HG03196 (cell line): ENCODE data around the gene MAGI1.

Experiments
- ATAC-seq: cut with Tn5 transposase; IDR thresholded peaks from one replicate; pipeline ENCODE4 v1.9.1; 2021; ENCODE audit not compliant: unreplicated experiment

Gene MAGI1

DNA sequence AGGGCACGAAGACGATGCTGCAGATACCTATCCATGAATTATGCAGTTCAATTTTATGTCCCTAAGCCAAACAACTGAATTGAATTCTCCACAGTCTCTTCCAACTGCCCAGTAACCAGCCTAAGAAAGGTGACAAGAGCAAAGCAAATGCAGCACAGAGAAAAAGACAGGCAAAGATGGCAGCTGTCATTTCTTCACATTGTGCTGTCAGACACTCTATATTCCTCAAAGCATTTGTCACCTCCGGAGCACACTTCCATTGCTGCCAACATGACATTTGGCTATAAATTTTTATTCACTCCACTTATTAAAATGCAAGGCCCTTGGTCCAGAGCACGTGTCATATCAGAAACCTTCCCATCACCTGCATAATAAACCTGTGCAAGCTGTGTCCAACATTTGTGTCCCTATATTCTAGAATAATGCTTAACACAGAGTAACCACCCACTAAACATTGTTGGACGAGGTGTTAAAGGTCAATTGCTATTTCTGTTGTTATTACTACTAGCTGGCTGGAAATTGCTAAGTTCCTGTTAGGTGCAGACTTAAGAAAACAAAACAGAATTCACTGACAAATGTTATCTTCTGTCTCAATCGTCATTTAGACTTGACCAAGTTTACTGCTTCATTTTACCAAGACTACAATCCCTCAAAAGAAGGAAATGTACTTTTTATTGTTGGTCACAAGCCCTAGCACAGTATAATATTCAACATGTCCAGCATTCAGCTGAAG, 89.7 kb downstream of the MAGI1 start:
- no peak for ATAC-seq

DNA sequence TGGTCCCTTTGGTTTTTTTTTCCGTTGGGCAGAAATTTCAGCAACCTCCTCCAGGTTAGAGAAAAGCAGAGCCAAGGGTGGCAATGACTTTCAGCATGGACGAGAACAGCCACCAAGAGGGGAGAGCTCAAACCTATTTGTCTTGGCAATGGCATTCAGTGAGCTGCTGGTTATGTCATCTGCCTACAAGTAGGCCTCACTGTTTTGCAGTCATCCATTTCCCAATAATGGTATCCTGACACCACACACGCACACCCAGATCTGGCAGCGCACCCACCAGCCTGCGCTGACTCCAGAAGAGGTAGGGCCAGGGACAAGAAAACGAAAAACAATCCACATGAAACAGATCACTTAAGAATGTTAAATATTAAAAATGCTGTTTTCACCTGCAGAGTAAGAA, 92.3 kb downstream of the MAGI1 start:
- no peak for ATAC-seq

DNA sequence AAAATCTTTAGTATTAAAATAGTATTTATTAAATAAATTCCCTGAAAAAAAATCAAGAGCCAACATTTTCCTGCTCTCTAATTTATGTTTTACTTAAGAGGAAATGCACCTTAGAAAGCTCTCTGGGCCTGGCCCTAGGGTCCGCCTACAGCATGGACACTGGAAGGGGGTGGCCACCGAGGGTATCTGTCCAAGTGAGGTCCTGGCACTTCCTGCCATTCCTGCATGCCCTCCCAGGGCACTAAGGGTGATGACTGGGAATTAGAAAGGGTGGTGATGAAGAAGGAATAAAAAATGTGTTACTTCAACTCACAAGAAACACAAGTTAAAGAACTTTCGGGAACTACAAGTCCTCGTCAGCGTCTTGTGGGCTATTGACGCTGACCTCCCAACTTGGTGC, 92.8 kb downstream of the MAGI1 start:
- no peak for ATAC-seq

DNA sequence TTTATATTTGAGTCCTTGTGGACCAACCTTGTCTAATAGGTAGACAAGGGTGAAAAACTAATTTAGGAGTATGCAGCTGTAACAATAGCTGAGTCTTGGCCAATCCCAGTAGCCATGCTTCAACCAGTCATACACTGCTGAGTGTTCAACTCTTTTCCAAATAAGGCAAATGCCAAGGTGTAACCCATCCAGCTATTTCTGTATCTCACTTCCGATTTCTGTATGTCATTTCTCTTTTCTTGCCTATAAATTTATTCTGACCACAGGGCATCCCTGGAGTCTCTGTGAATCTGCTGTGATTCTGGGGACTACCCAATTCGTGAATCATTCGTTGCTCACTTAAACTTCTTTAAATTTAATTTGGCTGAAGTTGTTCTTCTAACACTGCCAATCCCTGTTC, 93.2 kb downstream of the MAGI1 start:
- ATAC-seq, result no peak

DNA sequence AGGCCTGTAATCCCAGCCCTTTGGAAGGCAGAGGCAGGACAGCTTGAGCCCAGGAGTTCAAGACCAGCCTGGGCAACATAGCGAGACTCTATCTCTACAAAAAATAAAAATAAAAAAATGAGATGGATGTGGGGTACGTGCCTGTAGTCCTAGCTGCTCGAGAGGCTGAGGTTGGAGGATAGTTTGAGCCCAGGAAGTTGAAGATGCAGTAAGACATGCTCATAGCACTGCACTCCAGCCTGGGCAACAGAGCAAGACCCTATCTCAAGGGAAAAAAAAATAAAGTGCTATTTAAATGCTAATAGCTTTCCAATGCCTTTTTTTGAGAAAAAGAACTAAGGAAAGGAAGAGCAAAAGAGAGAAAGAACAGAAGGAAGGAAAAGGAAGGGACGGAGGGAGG, 94.5 kb downstream of the MAGI1 start:
- no peak for ATAC-seq

DNA sequence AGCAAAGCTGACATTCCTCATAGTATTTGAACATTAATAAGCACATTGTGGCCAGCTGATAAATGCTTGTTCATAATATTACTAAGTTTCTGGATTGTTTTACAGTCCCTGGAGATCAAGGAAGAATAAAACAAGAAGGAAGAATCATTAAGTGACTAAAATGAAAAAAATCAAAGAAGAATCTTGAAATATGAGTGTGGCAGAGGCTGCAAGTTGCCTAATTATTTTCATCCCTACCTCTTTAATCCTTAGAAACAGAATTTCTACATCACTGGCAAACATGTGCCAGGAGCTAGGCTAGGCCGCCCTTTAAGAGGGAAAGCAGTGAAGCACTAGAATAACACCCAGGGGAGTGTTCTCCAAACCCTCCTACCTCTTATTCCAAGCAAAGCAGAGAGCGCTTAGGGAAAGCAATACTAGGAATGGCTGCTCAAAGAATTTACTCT, 98.9 kb downstream of the MAGI1 start:
- ATAC-seq, result no peak

DNA sequence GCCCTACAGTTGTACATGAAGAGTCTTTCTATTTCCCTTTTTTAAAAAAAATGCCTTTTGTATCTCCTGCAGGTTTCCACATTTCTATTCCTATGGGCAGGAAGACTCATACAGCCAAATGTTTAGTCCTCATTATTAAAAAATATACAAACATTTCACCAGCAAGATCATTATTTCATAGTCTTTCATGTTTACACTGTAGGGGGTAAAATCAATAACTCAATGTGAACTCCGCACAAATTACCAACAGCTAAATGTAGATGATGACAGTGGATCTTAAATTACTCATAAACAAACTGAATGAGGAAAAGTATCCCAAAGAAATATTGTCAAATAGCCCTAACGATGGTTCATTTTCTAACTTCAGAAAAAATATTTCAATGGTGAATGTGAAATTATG, 99.5 kb downstream of the MAGI1 start:
- ATAC-seq, result no peak

DNA sequence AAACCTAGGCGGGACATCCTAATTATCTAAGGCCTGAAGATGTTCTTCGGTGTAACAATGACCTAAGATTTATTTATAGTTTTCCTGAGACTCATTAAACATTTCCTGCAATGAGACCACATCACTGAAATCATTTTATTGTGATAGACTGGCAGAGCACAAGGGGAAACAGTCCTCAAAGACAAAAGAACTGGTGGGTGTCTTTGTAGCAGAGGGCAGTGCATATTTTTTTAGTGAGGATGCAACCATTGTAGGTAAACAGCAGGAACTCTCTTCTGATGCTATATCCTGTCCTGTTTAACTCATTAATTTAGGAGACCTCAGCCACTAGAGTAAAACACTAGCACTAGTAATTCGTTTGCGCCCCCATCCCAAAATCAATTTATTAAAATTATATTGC, 100.0 kb downstream of the MAGI1 start:
- no peak for ATAC-seq

DNA sequence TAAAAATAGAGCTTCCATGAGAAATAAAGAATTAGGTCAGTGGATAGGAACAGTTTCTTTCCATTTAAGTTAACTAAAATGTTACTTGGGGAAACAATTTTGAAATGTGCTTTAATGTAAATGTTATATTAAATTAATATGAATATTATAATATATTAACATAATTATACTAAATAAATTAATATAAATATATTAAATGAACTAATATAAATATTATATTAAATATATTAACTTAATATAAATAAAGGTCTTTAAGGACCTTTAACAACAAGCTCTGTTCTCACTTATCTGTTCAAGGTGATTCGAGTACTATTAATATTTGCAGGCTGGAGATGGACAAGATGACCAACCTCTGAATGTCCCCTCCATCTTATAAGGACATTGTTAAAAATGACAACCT, 100.6 kb downstream of the MAGI1 start:
- ATAC-seq, result no peak

DNA sequence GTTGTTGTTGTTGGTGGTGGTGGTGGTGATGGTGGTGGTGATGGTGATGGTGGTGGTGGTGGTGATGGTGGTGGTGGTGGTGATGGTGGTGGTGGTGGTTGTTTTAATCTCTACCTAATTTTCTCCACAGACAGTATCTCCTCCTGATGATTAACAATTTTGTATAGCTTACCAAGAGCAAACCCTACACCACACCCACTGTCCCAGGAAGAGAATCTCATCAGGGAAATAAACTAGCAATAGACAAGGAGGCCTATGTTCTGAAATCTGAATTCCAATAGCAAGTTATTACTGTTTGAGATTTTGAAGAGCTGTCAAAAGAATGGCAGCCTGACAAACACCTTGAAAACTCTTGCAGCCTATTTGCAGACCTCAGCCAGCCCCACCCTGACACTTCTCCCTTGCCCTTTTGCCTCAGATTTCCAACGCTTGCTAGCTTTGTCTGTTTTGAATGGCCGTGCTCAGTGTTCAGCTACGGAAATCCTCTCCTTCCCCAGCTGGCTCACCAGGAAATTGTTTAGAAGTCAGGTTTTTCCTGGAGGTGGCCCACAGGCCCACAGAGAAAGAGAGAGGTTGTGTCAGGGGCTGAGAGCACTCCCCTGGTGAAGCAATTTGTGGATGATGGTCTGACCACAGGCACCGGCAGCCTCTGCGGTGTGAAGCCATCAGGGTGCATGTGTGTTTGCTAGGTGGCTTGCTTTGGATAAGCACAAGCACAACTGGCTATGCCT, 101.6 kb downstream of the MAGI1 start:
- ATAC-seq, result no peak

DNA sequence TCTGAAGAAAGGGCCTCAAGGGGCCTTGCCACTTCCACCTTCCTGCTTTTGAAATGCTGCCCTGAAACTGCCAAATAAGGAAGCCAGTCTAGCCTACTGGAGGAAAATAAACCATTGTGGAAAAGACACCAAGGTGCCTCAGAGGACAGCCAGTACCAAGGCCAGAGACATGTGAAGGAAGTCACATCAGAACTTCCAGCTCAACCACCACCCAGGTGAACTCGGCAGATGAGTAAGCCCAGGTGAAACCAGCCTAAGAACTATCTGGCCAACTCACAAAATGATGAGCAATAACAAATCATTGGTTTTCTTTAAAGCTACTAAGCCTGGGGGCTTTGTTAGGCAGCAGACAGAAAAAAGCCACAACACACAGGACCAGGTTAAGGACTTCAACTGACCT, 103.0 kb downstream of the MAGI1 start:
- ATAC-seq, result no peak

DNA sequence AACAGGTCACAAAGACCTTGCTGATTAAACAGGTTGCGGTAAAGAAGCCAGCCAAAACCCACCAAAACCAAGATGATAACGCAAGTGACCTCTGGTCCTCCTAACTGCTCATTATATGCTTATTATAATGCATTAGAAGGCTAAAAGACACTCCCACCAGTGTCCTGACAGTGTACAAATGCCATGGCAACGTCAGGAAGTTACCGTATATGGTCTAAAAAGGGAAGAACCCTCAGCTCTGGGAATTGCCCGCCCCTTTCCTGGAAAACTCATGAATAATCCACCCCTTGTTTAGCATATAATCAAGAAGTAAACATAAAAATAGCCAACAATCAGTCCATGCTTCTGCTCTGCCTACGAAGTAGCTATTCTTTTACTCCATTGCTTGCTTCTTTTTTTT, 108.1 kb downstream of the MAGI1 start:
- ATAC-seq, result no peak

DNA sequence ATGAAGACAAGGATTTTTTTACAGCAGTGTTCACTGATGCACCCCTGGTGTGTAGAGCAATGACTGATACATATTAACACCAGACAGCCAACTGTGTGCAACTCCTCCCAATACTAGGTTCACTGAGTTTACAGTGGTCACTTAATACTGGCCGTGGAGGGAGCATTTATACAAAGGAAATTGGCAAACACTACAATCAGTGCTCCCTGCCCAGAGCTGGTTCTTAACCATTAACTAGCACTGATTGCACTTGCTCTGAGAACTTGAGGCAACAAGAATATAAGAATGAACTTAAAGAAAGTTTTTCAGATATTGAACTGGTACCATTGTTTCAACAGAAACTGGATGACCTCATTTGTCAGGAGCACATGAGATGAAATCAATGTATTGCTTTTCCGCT, 110.6 kb downstream of the MAGI1 start:
- no peak for ATAC-seq

DNA sequence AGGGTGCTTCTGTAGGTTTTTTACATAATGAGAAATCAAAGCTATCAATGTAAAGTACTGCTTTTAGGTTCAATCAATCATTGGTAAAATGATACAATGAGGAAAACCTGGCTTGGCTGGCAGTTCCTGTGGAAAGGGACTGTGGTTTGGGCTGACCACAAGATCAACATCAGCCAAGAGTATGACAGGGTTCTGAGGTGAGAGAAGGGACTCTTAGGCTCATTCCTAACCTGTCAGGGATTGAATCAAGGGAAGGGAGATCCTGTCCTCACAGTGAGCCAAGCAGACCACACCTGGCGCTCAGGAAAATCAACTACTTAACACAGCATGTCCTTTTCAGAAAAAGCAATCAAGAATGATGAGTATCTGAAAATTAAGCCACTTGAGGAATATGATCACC, 111.1 kb downstream of the MAGI1 start:
- no peak for ATAC-seq

DNA sequence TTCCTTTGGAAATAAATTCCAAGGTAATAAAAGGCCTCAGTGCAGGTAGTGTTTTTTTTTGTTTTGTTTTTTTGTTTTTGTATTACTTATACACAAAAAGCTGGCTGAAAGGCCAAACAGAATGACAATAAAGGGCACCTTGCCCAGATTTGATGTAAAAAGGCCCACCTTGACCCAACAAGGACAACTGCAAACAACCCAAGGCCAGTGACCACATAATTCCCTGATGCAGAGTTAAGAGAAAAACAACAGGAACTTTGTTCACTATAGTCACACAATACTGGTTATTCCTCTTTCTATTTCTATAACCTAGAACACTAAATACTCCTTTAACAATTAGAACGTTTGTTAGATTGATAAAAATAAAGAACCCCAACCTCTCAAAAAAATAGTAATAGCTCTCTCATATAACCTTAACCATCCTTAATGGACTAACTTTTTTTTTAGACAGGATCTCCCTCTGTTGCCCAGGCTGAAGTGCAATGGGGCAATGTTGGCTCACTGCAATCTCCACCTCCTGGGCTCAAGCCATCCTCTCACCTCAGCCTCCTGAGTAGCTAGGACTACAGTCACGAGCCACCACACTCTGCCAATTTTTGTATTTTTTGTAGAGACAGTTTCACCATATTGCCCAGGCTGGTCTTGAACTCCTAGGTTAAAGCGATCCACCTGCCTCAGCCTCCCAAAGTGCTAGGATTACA, 113.3 kb downstream of the MAGI1 start:
- ATAC-seq, result no peak

DNA sequence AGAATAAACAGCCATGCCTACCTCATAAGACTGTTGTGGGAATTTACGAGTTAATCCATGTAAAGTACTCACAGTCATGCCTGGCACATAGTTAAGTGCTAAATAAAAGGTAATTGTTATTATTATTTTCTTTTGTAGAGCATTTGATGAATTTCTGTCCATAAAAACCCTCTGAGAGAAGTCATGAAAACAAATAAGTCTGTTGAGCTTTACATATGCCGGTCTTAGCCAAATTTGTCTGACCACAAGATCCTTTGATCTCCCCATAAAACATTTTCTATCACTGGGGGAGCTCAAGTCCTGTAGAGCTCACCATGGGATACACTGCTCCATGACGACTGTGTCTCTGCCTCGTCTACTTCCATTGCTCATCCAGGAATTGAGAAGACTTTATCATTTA, 114.0 kb downstream of the MAGI1 start:
- no peak for ATAC-seq

DNA sequence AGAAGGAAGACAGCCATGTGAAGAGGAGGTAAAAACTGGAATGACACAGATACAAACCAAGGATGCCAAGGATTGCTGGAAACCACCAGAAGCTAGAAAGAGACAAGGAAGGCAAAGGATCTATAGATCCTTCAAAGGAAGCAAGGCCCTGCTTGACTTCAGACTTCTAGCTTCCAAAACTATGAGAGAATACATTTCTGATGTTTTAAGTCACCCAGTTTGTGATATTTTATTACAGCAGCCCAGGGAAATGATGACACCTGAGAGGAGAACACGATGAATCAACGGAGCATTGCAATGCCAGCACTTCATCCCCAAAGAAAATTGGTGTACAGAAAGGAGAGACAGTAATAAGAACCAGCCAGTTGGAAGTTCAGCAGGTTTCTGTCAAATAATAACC, 116.3 kb downstream of the MAGI1 start:
- ATAC-seq, result no peak

DNA sequence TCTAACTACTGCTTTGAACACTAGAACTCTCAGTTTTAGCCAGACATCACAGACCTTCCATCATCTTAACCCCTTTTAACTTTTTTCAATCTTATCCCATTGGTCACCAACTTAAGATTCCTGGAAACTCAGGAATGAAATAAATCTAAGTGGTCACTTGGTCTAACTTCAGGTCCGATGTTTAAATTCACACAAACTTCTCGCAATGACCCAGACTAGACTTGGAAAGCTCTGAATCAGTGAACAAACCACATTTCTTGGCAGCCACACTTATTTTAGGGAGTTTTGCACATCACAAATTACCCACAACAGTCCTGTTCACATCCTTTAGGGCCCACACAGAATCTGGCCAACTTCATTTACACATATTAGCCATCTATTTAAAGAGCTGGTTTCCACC, 118.9 kb downstream of the MAGI1 start:
- ATAC-seq, result no peak

DNA sequence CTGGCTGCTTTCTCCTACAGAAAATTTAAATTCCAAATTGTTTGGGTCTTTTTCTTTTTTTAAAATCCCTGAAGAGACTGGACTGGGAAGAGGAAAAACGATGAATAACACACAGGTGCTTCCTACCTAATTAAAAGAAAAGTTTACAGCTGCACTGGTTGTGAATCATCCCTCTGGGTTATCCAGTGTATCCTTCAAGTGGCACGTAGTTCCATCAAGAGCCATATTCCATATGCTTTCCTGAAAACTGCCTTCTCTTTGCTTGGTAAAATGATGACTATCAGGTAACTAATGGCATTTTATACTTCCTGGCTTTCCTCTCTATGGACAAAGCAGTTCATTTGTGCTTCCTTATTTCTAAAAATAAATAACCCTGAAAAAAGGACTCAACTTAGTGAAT, 123.2 kb downstream of the MAGI1 start:
- ATAC-seq, result no peak

DNA sequence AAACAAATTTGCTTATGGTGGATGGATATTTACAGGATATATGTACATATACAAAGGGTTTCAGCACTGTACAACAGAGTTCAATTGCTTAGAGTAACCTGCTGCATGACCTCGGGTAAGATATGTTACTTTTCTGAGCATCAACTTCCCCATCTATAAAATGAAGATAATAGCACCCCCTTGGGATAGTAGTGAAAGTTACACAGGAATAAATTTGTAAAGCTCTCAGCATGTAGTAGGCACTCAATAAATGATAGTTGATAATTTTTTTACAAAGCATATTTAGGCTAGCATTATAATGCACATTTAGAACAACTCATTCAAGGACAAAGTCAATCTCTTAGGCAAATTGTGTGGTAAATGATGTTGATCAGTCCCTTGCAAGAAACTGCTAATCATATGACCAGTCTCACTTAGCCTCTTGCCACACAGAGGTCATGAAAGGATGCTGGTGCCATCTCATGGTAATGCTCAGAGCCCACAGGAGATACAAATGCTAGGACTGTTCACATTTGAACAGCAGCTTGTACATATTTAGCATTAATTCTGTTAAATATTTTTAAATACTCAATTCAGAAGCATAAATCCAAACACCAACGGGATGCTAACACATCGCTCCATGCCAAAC, 123.9 kb downstream of the MAGI1 start:
- no peak for ATAC-seq

DNA sequence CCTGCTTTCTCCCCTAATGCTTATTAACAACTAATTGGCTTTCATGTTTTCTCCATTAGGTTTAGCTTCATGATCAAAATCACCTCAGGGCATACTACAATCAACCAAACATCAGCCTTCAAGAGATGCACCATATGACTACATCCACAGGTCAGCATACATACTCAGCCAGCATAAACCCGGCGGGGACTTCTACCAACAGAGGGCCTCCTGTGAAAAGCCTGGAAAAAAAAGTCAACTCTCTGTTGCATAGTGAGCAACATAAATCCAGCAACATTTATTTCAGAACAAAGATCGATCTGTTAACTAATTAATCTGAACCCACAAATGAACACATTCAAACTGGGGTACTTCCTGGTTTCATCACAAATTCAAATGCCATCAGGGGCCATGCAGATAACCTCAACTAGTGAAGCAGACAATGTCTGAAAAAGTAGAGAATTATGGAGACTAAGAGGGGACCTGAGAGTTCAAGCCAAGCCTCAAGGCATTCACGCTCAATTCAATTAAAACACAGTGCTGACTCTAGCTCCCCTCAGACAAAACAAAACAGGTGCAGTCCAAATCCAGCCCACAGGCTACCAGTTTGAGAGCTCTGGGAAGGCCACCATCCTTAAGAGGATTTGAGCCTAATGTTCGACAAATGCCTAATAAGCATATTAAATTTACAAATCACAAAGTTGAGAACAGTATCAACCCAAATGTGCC, 124.5 kb downstream of the MAGI1 start:
- ATAC-seq, result no peak
